ENCODE data around the gene RIPPLY1.

Gene RIPPLY1

GRCh38 chrX:106933538-106933961 lies 30.4 kb upstream of the RIPPLY1 start:
- peak; percentile 1 for DNase-seq (ENCODE audit: low read depth)
- H3K4me3 ChIP-seq (ENCODE audit: low read depth, low read length) = no peak overlapping the region
- no peak for TF ChIP-seq CTCF (IDR thresholded peaks at IDR 0.05; ENCODE audit: low read depth, low read length)
- no peak for TF ChIP-seq MAX (IDR thresholded peaks at IDR 0.05; ENCODE audit: low read depth, low read length)
- TF ChIP-seq MYC (IDR thresholded peaks at IDR 0.05; ENCODE audit: low read depth, low read length) = no peak
- TF ChIP-seq POLR2A (IDR thresholded peaks at IDR 0.05; ENCODE audit: extremely low read depth, insufficient read length) = no peak

- TF ChIP-seq MAX (IDR thresholded peaks at IDR 0.05; ENCODE audit: low read depth, low read length) (no peak), POLR2A (IDR thresholded peaks at IDR 0.05; ENCODE audit: extremely low read depth, insufficient read length) (no peak), CTCF (IDR thresholded peaks at IDR 0.05; ENCODE audit: low read depth, low read length) (no peak), MYC (IDR thresholded peaks at IDR 0.05; ENCODE audit: low read depth, low read length) (no peak)
- no peak overlapping the region for H3K4me3 ChIP-seq (ENCODE audit: low read depth, low read length)
- peak; percentile 10 for DNase-seq (ENCODE audit: low read depth)
Observed at GRCh38 chrX:106932960-106933537, 29.9 kb upstream of the RIPPLY1 start.

GRCh38 chrX:106932492-106932923 lies 29.4 kb upstream of the RIPPLY1 start:
- H3K4me3 ChIP-seq (ENCODE audit: low read depth, low read length) = no peak overlapping the region
- no peak for DNase-seq (ENCODE audit: low read depth)
- TF ChIP-seq MAX (IDR thresholded peaks at IDR 0.05; ENCODE audit: low read depth, low read length) = no peak

GRCh38 chrX:106931831-106932491 lies 28.8 kb upstream of the RIPPLY1 start:
- no peak overlapping the region for H3K4me3 ChIP-seq (ENCODE audit: low read depth, low read length)
- TF ChIP-seq CTCF (IDR thresholded peaks at IDR 0.05; ENCODE audit: low read depth, low read length) = no peak
- TF ChIP-seq MAX (IDR thresholded peaks at IDR 0.05; ENCODE audit: low read depth, low read length) = no peak
- no peak for TF ChIP-seq POLR2A (IDR thresholded peaks at IDR 0.05; ENCODE audit: extremely low read depth, insufficient read length)
- no peak for TF ChIP-seq MYC (IDR thresholded peaks at IDR 0.05; ENCODE audit: low read depth, low read length)

GRCh38 chrX:106928227-106928626 lies 25.1 kb upstream of the RIPPLY1 start:
- TF ChIP-seq POLR2A (IDR thresholded peaks at IDR 0.05; ENCODE audit: extremely low read depth, insufficient read length) = no peak
- TF ChIP-seq MAX (IDR thresholded peaks at IDR 0.05; ENCODE audit: low read depth, low read length) = no peak
- TF ChIP-seq MYC (IDR thresholded peaks at IDR 0.05; ENCODE audit: low read depth, low read length) = no peak
- TF ChIP-seq CTCF (IDR thresholded peaks at IDR 0.05; ENCODE audit: low read depth, low read length) = no peak
- DNase-seq (ENCODE audit: low read depth) = no peak
- H3K4me3 ChIP-seq (ENCODE audit: low read depth, low read length) = no peak overlapping the region

More at GRCh38 chrX:106931831-106932491, 28.8 kb upstream of the RIPPLY1 start:
- DNase-seq (ENCODE audit: low read depth) = no peak

DNA sequence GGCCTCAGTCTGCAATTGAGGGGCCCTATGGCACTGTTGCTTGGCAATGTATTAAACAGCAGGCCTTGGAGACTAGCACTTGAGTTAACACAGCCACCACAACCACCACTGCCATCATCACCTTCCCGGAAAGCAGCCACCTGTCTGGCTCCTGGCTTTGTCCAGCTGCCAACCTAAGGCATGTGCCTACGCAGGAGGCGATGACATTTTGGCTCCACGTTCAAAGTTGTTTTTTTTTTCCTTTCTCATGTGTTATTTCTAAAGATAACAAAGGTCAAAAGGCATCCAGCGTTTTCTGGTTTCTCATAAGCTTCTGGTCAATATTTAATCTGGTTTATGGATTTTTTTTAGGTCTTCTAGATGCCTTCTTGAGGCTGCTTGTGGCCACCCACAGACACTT lies 24.6 kb upstream of the RIPPLY1 start:
- H3K4me3 ChIP-seq (ENCODE audit: low read depth, low read length) = no peak overlapping the region
- no peak for TF ChIP-seq POLR2A (IDR thresholded peaks at IDR 0.05; ENCODE audit: extremely low read depth, insufficient read length)
- TF ChIP-seq MAX (IDR thresholded peaks at IDR 0.05; ENCODE audit: low read depth, low read length) = no peak
- TF ChIP-seq MYC (IDR thresholded peaks at IDR 0.05; ENCODE audit: low read depth, low read length) = no peak
- TF ChIP-seq CTCF (IDR thresholded peaks at IDR 0.05; ENCODE audit: low read depth, low read length) = no peak
- no peak for DNase-seq (ENCODE audit: low read depth)

All from NB4 (cell line).